GM21390 (cell line): ENCODE measurements around the gene PLEKHA7.

Experiments used
- ATAC-seq: cut with Tn5 transposase; IDR thresholded peaks from one replicate; pipeline ENCODE4 v1.9.1; 2021; ENCODE audit not compliant: unreplicated experiment

Gene PLEKHA7

DNA sequence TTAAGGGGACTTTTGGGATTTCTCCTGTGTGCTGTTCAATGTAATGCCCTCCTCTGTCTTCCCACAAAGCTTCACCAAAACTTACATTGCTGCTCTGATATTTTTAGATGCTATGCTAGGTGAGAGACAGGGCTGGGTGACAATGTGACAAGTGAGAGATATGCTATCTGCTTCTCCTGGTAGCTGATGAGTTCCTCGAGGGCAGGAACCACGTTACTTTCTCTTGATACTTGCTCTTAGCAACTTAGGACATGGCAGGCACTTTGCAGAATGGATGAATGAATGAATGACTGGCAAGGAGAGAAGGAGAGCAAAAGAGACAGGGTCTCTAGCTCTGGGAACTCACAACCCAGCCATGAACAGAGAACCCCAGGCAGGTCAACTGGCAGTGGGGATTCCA lies 160.4 kb downstream of the PLEKHA7 start:
- no peak for ATAC-seq

- ATAC-seq, result no peak
Observed at GRCh38 chr11:16853266-16853665, 160.9 kb downstream of the PLEKHA7 start.

DNA sequence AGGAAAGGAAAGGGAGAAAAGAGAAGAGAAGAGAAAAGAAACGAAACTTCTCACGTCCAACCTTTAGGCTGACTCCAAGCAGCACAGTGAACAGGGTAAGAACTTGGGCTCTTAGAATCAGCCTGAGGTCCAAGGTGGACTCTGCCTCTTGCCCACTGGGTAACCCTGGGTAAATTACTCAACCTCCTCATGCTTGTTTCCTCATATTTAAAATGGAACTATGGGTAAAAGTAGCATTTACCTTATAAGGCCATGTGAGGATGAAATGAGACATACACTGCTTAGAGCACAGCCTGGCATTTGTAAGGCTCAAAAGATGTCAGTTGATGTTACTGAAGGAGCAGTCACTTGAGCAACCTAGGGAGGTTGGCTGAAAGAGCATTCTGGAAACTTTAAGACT lies 167.9 kb downstream of the PLEKHA7 start:
- no peak for ATAC-seq

GRCh38 chr11:16844268-16844771 lies 169.9 kb downstream of the PLEKHA7 start:
- ATAC-seq, result no peak

GRCh38 chr11:16843294-16843693 lies 170.9 kb downstream of the PLEKHA7 start:
- no peak for ATAC-seq

DNA sequence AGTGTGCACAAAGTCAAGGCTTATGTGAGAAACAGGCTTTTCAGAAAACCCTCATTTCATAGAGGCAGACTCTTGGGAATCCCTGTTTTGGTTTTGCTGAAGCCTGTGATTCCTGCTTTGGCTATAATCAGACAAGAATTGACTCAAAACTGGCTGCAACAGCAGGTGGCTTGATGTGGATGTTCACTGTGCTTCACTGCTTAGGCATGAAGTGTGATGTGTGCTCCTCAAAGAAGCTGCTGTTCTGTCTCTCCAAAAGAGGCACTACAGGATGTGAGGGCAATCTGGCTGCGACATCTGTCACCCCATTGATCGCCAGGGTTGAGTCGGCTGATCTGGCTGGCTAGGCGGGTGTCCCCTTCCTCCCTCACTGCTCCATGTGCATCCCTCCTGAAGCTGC lies 172.2 kb downstream of the PLEKHA7 start:
- peak; percentile 93 for ATAC-seq

DNA sequence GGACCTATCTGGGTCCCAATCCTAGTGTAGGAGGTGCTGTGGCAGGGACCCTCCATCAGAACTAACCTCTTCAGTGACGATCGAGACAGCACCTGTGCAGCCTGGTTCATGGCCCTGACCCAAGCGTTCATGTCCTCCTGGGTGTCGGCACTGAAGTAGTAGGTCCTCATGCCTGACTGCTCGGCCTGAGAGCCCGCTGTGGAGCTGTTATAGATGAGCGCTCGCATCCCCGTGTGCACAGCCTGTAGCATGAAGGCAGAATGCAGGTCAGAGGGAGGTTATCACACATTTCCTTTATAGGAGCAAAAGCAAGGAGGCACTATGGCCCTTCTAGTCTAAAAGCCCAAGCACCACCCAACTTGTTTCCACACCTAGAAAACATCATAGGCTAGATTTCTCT lies 172.7 kb downstream of the PLEKHA7 start:
- ATAC-seq, result peak; percentile 42

DNA sequence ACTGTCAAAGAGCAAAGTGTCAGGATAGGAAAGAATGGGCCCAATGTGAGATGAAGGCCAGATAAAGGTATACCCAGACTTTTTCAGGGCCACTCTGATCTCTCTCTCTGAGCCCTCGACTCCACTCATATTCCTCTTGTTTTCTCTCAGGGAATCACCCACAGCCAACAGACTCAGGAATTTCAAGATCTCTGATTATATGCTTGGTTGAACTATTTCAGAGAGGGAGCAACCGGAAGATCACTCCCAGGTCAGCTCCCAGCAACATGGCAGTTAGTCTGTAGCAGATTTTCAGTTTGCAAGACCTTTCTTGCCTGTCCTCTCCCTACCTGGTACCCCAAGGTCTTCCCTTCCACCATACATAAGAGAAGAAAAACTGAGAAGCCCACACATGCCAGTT lies 173.3 kb downstream of the PLEKHA7 start:
- no peak for ATAC-seq

DNA sequence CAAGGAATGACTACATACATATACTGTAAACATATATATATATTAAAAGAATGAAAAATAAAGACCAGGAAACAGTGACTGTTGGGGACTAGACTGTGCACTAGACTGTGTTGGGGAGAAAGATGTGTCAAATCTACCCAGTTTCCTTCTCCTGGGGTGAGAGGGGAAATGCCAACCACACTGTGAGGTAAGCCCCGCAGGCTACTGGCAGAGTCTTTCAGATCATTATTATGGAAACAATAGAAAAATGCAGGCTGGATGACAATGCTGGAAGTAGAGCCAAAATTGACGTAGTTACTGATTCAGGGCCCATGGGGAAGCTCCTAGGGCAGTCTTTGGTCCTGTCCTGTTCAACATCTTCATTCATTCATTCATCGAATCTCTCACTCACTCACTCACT lies 174.4 kb downstream of the PLEKHA7 start:
- ATAC-seq, result no peak

DNA sequence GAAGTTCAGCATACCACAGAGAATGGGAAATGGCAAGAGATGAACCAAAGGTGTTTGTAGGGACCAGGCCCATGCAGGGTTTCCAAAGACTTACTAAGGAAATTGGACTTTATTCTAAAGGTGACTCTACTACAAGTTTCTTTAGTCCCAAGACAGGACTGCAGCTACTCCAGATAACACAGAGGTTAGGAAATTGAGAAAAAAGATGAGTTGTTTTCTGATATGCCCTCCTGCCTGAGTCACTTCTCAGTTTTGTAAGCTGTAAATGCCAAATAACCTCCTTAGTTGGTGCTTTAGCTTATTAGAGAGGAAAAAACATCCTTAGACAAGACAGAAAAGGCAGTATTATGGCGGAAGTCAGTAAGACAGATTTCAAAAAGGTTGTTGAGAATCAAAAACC lies 179.8 kb downstream of the PLEKHA7 start:
- ATAC-seq, result no peak

DNA sequence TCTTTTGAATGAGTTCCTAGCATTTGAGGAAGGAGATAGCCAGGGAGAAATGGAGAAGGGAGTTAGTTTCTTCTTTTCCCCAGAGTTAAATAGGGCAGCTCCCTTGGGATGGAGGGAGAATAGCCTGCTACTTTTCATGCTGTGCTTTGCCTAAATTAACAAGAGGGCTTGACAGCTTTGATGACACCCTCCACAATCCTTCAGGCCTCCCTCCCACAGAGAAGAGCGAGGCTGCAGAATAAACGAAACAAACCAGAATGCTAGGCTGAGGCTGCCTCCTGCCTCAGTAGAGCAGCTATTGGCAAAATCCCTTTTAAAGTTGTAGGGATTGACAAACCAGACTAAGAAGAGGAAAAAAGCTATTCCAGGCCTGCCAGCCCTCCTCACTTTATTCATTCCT lies 181.2 kb downstream of the PLEKHA7 start:
- ATAC-seq, result no peak

DNA sequence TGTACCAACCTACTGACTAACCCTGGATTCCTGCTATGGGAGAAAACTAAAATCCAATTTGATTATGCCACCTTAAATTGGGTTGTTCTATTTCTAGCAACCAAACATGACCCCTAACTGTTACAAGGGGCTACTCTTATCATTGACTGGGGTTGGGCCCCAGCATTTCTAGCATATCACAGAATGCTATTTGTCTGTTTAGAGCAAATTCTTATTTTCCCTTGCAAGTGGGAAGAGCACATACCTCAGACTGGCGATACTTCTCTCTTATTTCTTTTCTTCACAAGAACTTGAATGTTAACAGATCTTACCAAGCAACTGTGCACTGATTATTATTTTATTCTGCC lies 182.0 kb downstream of the PLEKHA7 start:
- no peak for ATAC-seq

DNA sequence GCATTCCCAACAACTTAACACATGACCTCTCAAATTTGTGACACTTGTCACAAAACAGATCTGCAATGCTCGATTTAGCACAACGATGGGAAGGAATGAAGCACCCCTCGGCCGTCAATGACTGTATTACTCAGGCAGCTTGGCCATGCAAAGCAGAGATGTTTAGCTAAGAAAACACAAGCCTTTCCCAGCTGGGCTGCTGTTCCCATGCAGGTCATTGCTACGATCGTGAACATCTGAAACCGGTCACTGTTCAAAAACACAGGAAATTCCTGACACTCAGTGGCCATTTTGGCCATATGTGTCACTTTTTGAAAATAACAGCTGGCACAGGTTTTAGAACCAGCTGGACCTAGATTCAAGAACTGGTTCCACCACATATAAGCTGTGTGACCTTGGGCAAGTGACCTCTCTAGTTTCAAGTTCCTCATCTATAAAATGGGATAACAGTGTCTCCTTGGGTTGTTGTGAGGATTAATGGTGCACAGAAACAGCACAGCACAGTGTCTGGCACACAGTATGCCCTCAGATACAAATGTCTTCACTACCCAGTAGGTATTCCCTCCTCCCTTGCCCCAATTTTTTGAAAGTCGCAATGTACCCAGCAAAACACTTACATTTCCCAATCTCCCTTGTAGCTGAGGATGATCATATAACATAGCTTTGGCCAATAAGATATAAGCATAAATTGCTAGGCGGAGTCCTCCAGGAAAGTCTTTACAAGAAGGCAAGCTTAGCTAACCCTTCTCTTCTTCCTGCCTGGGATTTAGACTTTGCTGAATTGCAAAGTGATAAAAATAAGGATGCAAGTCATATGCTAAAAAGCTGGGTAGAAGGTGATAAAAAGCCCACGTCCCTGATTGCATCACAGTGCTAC lies 182.7 kb downstream of the PLEKHA7 start:
- no peak for ATAC-seq

DNA sequence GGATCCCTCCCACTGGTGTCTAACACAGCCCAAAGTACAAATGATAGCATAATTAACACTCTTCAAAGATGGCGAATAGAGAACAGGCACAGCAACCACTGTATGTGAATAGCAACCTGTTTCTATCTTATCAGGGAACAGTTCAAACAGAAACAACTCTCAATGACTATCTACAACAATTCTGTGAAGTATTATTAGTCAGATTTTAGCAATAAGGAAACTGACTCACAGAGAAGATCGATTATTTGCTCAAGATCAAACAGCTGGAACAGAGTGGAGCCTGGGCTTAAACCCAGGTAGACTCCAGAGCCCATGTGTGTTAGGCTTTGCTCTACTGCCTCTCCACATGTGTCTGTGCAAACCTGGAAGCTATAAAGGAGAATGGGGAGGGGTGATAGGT lies 187.1 kb downstream of the PLEKHA7 start:
- ATAC-seq, result no peak

- ATAC-seq, result no peak
Observed at GRCh38 chr11:16825968-16826367, 188.2 kb downstream of the PLEKHA7 start.

- no peak for ATAC-seq
Observed at GRCh38 chr11:16825101-16825500, 189.1 kb downstream of the PLEKHA7 start.

DNA sequence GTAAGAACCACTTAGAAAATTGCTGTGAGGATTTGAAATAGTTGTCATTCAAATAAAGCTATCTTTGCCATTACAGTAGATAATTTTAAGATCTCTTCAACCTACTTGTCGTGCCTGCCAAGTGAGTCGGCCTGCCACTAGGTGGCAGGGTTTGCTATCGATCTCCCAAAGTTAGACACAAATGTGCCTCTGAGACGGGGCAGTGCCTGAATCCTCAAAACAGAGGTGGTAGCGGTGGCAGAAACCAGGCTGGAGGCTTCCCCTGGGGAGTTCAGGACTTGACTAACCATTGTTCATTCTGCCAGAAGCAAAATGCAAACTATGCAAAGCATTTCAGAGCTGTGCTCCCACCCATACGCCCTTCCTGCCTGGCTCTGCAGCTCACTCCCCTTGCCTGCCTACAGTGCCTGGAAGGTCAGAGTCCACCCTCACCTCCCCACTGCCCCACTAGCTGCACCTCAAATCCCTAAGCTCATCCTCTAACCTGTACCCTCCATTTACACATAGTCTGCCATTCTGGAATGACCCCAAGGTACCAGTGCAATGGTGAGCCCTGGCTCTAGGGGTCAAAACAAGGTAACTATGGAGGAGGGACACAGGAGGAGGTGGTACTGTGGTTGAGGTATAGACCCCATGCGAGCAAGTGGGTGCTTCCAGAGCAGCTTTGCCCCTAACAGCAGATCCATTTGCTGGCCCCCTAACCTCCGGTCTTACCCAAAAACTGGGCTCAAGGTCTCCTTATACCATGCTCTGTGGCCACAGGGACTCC lies 193.7 kb downstream of the PLEKHA7 start:
- peak; percentile 94 for ATAC-seq

DNA sequence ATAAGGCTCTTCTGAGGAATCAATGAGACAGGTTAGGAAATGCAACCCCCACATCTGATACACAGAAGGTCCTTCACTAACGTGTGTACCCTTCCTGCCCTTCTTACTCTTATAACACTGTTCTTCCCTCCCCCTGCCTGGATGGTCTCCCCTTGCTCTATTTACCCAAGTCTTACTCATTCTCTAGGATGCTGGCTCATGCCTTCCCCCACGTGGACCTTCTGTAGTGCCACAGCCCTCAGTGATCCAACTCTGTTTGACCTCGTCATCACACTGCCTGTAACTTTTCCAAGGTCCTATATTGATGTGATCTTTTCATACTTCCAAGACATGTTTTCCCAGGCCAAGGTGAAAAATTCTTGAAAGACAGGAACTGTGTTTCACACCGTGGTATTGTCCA lies 195.9 kb downstream of the PLEKHA7 start:
- no peak for ATAC-seq

- ATAC-seq, result no peak
Observed at GRCh38 chr11:16817351-16817750, 196.9 kb downstream of the PLEKHA7 start.

DNA sequence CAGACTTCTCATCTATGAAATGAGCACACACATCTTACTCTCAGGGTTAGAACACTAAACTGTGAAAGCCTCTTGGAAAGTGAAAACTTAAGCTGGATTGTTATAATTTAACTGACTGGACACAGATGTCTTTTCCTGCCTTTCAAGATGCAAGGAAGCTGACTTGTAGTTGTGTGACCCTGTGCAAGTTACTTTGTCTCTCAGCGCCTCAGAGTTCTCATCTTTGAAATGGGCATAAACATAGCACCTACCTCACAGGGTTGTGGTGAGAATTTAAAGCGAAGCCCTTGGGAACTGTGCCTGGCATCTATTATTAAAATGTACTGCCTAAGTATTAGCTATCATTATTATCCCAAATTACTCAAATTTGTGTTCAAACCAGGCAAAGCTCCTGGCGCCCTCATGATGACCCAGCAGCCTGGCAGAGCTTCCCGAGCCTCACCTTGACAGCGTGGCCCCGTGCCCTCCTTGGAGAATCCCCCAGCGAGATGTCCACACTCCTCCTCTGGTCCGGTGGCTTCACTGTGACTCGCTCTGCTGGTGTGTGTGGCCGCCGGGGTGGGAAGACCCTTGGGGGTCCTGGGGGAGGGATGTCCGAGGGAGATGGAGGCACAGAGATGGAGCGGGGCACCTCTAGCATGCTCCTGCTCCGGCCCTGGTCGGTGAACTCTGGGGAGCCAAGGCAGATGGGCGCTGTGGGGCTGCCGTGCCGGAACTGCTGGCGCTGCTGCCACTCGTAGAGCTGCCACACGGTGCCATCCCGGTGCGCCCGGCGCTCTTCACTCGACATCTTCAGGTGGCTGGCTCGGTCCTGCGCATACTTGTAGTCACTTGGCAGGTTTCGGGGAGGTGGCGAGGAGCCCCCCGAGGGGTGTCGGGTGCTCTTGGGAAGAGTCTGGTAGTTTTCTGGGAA lies 197.6 kb downstream of the PLEKHA7 start:
- ATAC-seq, result no peak
